Posterior cingulate gyrus (tissue), 11 donors: ENCODE results near the gene MYO1D.

ENCODE experiments used
- DNase-seq, 10 donors: peaks; one replicate each; pipeline versions ENCODE4 v3.0.0 to v3.0.0-alpha.2; 2020 to 2021; ENCODE audit warnings: mixed read lengths in 3 of 10
- intact Hi-C: fragments of 100-400 bp; cut with DNase I; formaldehyde crosslinking; loops from one replicate; pipeline ENCODE4 v1.15.1; 2023

Gene MYO1D

GRCh38 chr17:32488604-32489180 lies 388.2 kb downstream of the MYO1D start:
- intact Hi-C loops, result loop anchor here (5.0 kb wide), 1 partner anchor 139 kb away; no protein-coding TSS in a partner anchor
- no peak for DNase-seq

- DNase-seq, result no peak
- intact Hi-C loops, result loop anchor here (5.0 kb wide), 1 partner anchor 139 kb away; no protein-coding TSS in a partner anchor
These were observed 388.8 kb downstream of the MYO1D start for GRCh38 chr17:32488177-32488542.

GRCh38 chr17:32487473-32488176 lies 389.3 kb downstream of the MYO1D start:
- intact Hi-C loops, result loop anchor here (2.0 to 5.0 kb wide), 2 partner anchors 140 to 389 kb away; partner anchors contain the start of gene MYO1D
- DNase-seq, result peak in 2 of 10 donors; percentile 80 to 88

- DNase-seq, result peak; percentile 52 to 96 (median 69)
- intact Hi-C loops, result loop anchor here (2.0 to 5.0 kb wide), 2 partner anchors 140 to 390 kb away; partner anchors contain the start of gene MYO1D
These were observed 390.0 kb downstream of the MYO1D start, which contains the start of gene CDK5R1 for GRCh38 chr17:32486701-32487472. TSS of gene CDK5R1 (plus strand) at chr17:32486993. CDS start at chr17:32487621, 628 bp downstream.

- intact Hi-C loops, result loop anchor here (2.0 to 5.0 kb wide), 2 partner anchors 141 to 391 kb away; partner anchors contain the start of gene MYO1D
- peak; percentile 76 to 98 (median 82) for DNase-seq
These were observed 390.7 kb downstream of the MYO1D start for GRCh38 chr17:32486111-32486700.

- peak in 1 of 10 donors; percentile 15 for DNase-seq
These were observed 391.4 kb downstream of the MYO1D start for GRCh38 chr17:32485261-32486110.

GRCh38 chr17:32484628-32485027 lies 392.3 kb downstream of the MYO1D start:
- DNase-seq, result no peak
- intact Hi-C loops, result loop anchor here (5.0 kb wide), 1 partner anchor 143 kb away; no protein-coding TSS in a partner anchor

More at GRCh38 chr17:32485261-32486110, 391.4 kb downstream of the MYO1D start:
- intact Hi-C loops, result loop anchor here (2.0 to 5.0 kb wide), 2 partner anchors 142 to 391 kb away; partner anchors contain the start of gene MYO1D

- intact Hi-C loops, result no loop called here
- DNase-seq, result peak in 1 of 10 donors; percentile 58
These were observed 392.9 kb downstream of the MYO1D start for GRCh38 chr17:32484041-32484461.

- DNase-seq, result peak; percentile 68 to 96 (median 77)
- intact Hi-C loops, result loop anchor here (1.0 kb wide), 2 partner anchors 176 to 272 kb away; no protein-coding TSS in a partner anchor
These were observed 393.4 kb downstream of the MYO1D start for GRCh38 chr17:32483451-32484019.

GRCh38 chr17:32482568-32483320 lies 394.2 kb downstream of the MYO1D start:
- DNase-seq, result peak in 1 of 10 donors; percentile 63
- intact Hi-C loops, result loop anchor here (1.0 kb wide), 2 partner anchors 177 to 273 kb away; no protein-coding TSS in a partner anchor

- intact Hi-C loops, result no loop called here
- DNase-seq, result no peak
These were observed 395.7 kb downstream of the MYO1D start for GRCh38 chr17:32481193-32481592.

- no peak for DNase-seq
These were observed 397.8 kb downstream of the MYO1D start for GRCh38 chr17:32479074-32479617.

GRCh38 chr17:32477220-32477619 lies 399.7 kb downstream of the MYO1D start:
- intact Hi-C loops, result no loop called here
- no peak for DNase-seq

More at GRCh38 chr17:32479074-32479617, 397.8 kb downstream of the MYO1D start:
- intact Hi-C loops, result no loop called here

GRCh38 chr17:32475258-32475657 lies 401.7 kb downstream of the MYO1D start:
- intact Hi-C loops, result no loop called here
- no peak for DNase-seq

- intact Hi-C loops, result no loop called here
- DNase-seq, result no peak
These were observed 405.3 kb downstream of the MYO1D start for GRCh38 chr17:32471652-32472051.

GRCh38 chr17:32470405-32471167 lies 406.3 kb downstream of the MYO1D start:
- no peak for DNase-seq
- intact Hi-C loops, result no loop called here

GRCh38 chr17:32467949-32468348 lies 409.0 kb downstream of the MYO1D start:
- no peak for DNase-seq
- intact Hi-C loops, result no loop called here
